HepG2 (cell line): ENCODE data around the gene RNF5. TPM values are rescaled to one million over a fixed set of nuclear protein-coding genes. Genes with fewer than 3 reads are reported as not detected.
A peak's percentile ranks its signal among the peaks of the same experiment; 100 is the strongest.

Experiments used
- CBX5 ChIP-seq: sonication (generic); formaldehyde crosslinking; IDR thresholded peaks from 2 replicates; pipeline ENCODE4 v1.4.0; 2020; ENCODE audit warnings: missing genetic modification reagents, borderline replicate concordance
- CREB1 ChIP-seq, 2 experiments: fragments of 450-650 bp in 1 of 2; IDR thresholded peaks; 2 replicates each; pipeline ENCODE4 v1.6.1; 2016 to 2017; ENCODE audit warnings: control low read depth in 1 of 2, mild to moderate bottlenecking in 1 of 2, missing compliant biosample characterization in 1 of 2, missing genetic modification characterization in 1 of 2
- FUBP1 ChIP-seq: sonication (generic); formaldehyde crosslinking; IDR thresholded peaks from 2 replicates; pipeline ENCODE4 v1.5.1; 2020; ENCODE audit warnings: missing genetic modification reagents, mild to moderate bottlenecking, borderline replicate concordance
- KMT2B ChIP-seq: IDR thresholded peaks from 2 replicates; pipeline ENCODE4 v1.6.1; 2016; ENCODE audit warnings: missing genetic modification reagents, missing compliant biosample characterization
- MYNN ChIP-seq: sonication (generic); formaldehyde crosslinking; IDR thresholded peaks from 2 replicates; pipeline ENCODE4 v1.4.0; 2020; ENCODE audit warnings: mild to moderate bottlenecking, low read depth, missing genetic modification reagents
- NFRKB ChIP-seq: fragments of 450-650 bp; IDR thresholded peaks from 2 replicates; pipeline ENCODE4 v1.6.1; 2017
- NR2F6 ChIP-seq, 2 experiments: IDR thresholded peaks; 2 replicates each; pipeline ENCODE4 v1.6.1; 2016; ENCODE audit warnings: antibody characterized with exemption in 1 of 2, mild to moderate bottlenecking in 1 of 2
- RNF219 ChIP-seq: sonication (generic); formaldehyde crosslinking; IDR thresholded peaks from 2 replicates; pipeline ENCODE4 v1.5.0; 2020; ENCODE audit warnings: mild to moderate bottlenecking, missing genetic modification reagents
- SAP130 ChIP-seq: IDR thresholded peaks from 2 replicates; pipeline ENCODE4 v1.6.1; 2016; ENCODE audit warnings: low read depth
- THAP11 ChIP-seq: IDR thresholded peaks from 2 replicates; pipeline ENCODE4 v1.6.1; 2016; ENCODE audit warnings: missing biosample characterization, missing genetic modification reagents
- THYN1 ChIP-seq: sonication (generic); formaldehyde crosslinking; IDR thresholded peaks from 2 replicates; pipeline ENCODE4 v1.8.1; 2023; ENCODE audit warnings: low read depth, mild to moderate bottlenecking, moderate library complexity, missing genetic modification reagents, borderline replicate concordance
- XRCC5 ChIP-seq: fragments of 200-400 bp; formaldehyde crosslinking; optimal IDR thresholded peaks from 2 replicates; pipeline ENCODE3; 2017; ENCODE audit warnings: mild to moderate bottlenecking, low read length
- ZC3H13 ChIP-seq: sonication (generic); formaldehyde crosslinking; IDR thresholded peaks from 2 replicates; pipeline ENCODE4 v1.8.1; 2023; ENCODE audit warnings: mild to moderate bottlenecking, missing genetic modification reagents, moderate library complexity
- ZFP82 ChIP-seq: sonication (generic); formaldehyde crosslinking; IDR thresholded peaks from 2 replicates; pipeline ENCODE4 v1.5.1; 2020; ENCODE audit warnings: mild to moderate bottlenecking, missing genetic modification reagents, borderline replicate concordance
- ZNF24 ChIP-seq: fragments of 450-650 bp; IDR thresholded peaks from 2 replicates; pipeline ENCODE4 v1.6.1; 2017; ENCODE audit warnings: antibody characterized with exemption, mild to moderate bottlenecking
- ZNF552 ChIP-seq: sonication (generic); formaldehyde crosslinking; IDR thresholded peaks from 2 replicates; pipeline ENCODE4 v1.9.0; 2022; ENCODE audit warnings: missing genetic modification reagents, mild to moderate bottlenecking, borderline replicate concordance
- ZNF589 ChIP-seq: sonication (generic); formaldehyde crosslinking; conservative IDR thresholded peaks from 2 replicates; pipeline ENCODE4 v1.8.0; 2022; ENCODE audit warnings: mild to moderate bottlenecking, moderate library complexity, missing genetic modification reagents
- ZNF598 ChIP-seq: sonication (generic); formaldehyde crosslinking; IDR thresholded peaks from 2 replicates; pipeline ENCODE4 v1.5.1; 2020; ENCODE audit warnings: mild to moderate bottlenecking, missing genetic modification reagents, borderline replicate concordance
- ZNF788 ChIP-seq: sonication (generic); formaldehyde crosslinking; IDR thresholded peaks from 2 replicates; pipeline ENCODE4 v1.5.0; 2020; ENCODE audit warnings: mild to moderate bottlenecking, missing genetic modification reagents, borderline replicate concordance
- ZSCAN25 ChIP-seq: sonication (generic); formaldehyde crosslinking; IDR thresholded peaks from 2 replicates; pipeline ENCODE4 v1.8.0; 2022; ENCODE audit warnings: mild to moderate bottlenecking, missing genetic modification reagents
- polyA plus RNA-seq, 8 experiments: library from polyadenylated mRNA; depleted of rRNA in 3 of 8; stranded (reverse) in 7 of 8; unstranded in 1 of 8; fragments of >200 nt; fragmentation: Illumina TruSeq in 4 of 8; extraction: Trizol in 4 of 8; gene quantifications; 2 replicates each; pipeline versions ENCODE4 v1.2.1 to v1.2.3, GENCODE V29; 2011 to 2016; ENCODE audit warnings: low read depth in 4 of 8, missing spikeins in 1 of 8, mixed read lengths in 1 of 8; ENCODE audit not compliant: insufficient read depth in 1 of 8
- total RNA-seq, 5 experiments: library from RNA; depleted of rRNA; stranded (reverse); fragments of >200 nt; fragmentation: Illumina TruSeq; extraction: Trizol; gene quantifications; 2 replicates each; pipeline ENCODE4 v1.2.3, GENCODE V29; 2016; ENCODE audit warnings: low read depth in 1 of 5
- TF ChIP-seq, protein P1 (sequence below), 2 experiments: IDR thresholded peaks; 2 replicates each; pipeline ENCODE4 v1.6.1; 2011 to 2012; ENCODE audit warnings: low read length in 2 of 2, borderline replicate concordance in 1 of 2, low read depth in 1 of 2, mild to moderate bottlenecking in 1 of 2, moderate library complexity in 1 of 2

The RNF5 gene
- total and polyA plus RNA-seq, 2 of the 13 experiments (the other 11 are each of a cell fraction or from before 2014, with no cell fraction given) = 98.0 to 131 TPM

DNA sequence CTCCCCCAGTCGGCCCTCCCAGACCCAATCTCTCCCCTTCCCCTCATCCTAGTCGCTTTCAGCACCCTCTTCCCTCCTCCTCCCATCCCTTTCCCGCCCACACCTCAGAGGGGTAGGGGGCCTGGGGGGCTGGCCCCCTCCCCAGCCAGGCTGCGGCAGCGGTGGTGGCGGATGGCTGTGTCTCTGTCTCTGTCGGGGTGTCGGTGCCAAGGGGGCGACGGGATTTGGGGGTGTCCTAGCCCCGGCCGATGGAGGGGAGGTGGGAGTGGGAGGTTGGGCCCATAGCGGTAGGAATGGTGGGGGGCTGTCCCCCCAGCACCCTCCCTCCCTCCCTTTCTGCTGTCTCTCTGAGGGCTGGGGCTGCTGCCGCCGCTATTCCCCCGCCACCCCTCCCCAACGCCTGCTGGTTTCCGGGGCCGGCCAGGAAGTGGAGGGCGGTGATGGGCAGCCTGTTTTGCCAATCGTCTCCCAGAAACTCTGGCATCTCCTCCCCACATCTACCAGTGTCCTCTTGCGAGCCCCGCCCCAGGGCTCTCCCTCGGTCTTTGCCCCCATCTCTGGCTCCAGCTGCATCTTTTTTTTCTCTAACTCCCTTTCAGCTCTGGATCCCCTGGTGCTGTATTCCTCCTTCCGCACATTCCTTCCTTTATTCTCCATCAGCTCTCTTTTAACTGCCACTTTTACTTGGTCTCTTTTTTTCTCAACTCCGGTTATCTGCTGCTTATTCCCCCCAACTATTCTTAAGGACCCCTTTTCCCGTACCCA, 2.3 kb upstream of the RNF5 start, which contains the start of gene AGPAT1 (continued):
- TF ChIP-seq THYN1 (CRISPR knock-in tag) (no peak), MYNN (CRISPR knock-in tag) (no peak; the same call in 1 of the 2 replicates), CREB1 (IDR thresholded peaks at IDR 0.05) (peak; percentile 62), CREB1 (CRISPR knock-in tag; IDR thresholded peaks at IDR 0.05) (peak; percentile 82), FUBP1 (CRISPR knock-in tag) (no peak), RNF219 (no peak), ZNF24 (no peak), ZC3H13 (no peak), XRCC5 (peak; percentile 59), ZNF589 (CRISPR knock-in tag) (no peak), ZFP82 (CRISPR knock-in tag) (0 out of 2 replicates have a peak, but pooled peaks have one; percentile 60), ZNF598 (peak; percentile 87; the same call in 1 of the 2 replicates), CBX5 (no peak), ZNF788 (CRISPR knock-in tag) (no peak; the same call in 1 of the 2 replicates), SAP130 (CRISPR knock-in tag) (peak; percentile 65; the same call in 1 of the 2 replicates), THAP11 (CRISPR knock-in tag) (peak; percentile 83), ZNF552 (CRISPR knock-in tag) (no peak), KMT2B (CRISPR knock-in tag) (peak; percentile 62; the same call in 1 of the 2 replicates), NR2F6 (IDR thresholded peaks at IDR 0.05) (0 out of 2 replicates have a peak, but pooled peaks have one; percentile 6), NR2F6 (CRISPR knock-in tag; IDR thresholded peaks at IDR 0.05) (no peak), ZSCAN25 (CRISPR knock-in tag) (no peak; the same call in 1 of the 2 replicates), NFRKB (no peak)
- TF ChIP-seq, protein P1, sequence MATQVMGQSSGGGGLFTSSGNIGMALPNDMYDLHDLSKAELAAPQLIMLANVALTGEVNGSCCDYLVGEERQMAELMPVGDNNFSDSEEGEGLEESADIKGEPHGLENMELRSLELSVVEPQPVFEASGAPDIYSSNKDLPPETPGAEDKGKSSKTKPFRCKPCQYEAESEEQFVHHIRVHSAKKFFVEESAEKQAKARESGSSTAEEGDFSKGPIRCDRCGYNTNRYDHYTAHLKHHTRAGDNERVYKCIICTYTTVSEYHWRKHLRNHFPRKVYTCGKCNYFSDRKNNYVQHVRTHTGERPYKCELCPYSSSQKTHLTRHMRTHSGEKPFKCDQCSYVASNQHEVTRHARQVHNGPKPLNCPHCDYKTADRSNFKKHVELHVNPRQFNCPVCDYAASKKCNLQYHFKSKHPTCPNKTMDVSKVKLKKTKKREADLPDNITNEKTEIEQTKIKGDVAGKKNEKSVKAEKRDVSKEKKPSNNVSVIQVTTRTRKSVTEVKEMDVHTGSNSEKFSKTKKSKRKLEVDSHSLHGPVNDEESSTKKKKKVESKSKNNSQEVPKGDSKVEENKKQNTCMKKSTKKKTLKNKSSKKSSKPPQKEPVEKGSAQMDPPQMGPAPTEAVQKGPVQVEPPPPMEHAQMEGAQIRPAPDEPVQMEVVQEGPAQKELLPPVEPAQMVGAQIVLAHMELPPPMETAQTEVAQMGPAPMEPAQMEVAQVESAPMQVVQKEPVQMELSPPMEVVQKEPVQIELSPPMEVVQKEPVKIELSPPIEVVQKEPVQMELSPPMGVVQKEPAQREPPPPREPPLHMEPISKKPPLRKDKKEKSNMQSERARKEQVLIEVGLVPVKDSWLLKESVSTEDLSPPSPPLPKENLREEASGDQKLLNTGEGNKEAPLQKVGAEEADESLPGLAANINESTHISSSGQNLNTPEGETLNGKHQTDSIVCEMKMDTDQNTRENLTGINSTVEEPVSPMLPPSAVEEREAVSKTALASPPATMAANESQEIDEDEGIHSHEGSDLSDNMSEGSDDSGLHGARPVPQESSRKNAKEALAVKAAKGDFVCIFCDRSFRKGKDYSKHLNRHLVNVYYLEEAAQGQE (IDR thresholded peaks at IDR 0.05; ENCODE audit: borderline replicate concordance in 1 of 2, low read depth in 1 of 2, low read length in 2 of 2) = 0 out of 4 replicates have a peak, but pooled peaks of 1 of the 2 experiments have one; percentile 47
